CD4-positive, alpha-beta T cell treated with Interleukin-1 beta for 1 hour (primary cell): Measurements from ENCODE around the gene KRT9.
"Not testable (repeated sequence)": the region's sequence is repeated elsewhere in the genome, so short reads cannot be mapped to it uniquely, and the experiment has no call there.

Experiments used
- DNase-seq, 2 donors: peaks; one replicate each; pipeline ENCODE4 v3.0.0-alpha.2; 2020 to 2022

Gene KRT9

GRCh38 chr17:41571561-41572434 lies at the start of gene KRT9:
KRT9 (minus strand) TSS chr17:41572059; CDS start chr17:41571992, 67 bp downstream.
- no peak for DNase-seq

- not testable (repeated sequence) for DNase-seq
These were observed 49.6 kb upstream of the KRT9 start for GRCh38 chr17:41621435-41621817.

- no peak for DNase-seq
These were observed 49.0 kb upstream of the KRT9 start for GRCh38 chr17:41620583-41621434.

GRCh38 chr17:41619927-41620582 lies 48.2 kb upstream of the KRT9 start:
- DNase-seq = not testable (repeated sequence)

- DNase-seq = no peak
These were observed 47.4 kb upstream of the KRT9 start for GRCh38 chr17:41619036-41619926.

- DNase-seq = no peak
These were observed 46.6 kb upstream of the KRT9 start for GRCh38 chr17:41618341-41619035.

- DNase-seq = no peak
These were observed 45.8 kb upstream of the KRT9 start for GRCh38 chr17:41617698-41618097.

- DNase-seq = no peak
These were observed 45.3 kb upstream of the KRT9 start for GRCh38 chr17:41617136-41617535.

- DNase-seq = not testable (repeated sequence)
These were observed 44.6 kb upstream of the KRT9 start for GRCh38 chr17:41616486-41616885.

- no peak for DNase-seq
These were observed 43.6 kb upstream of the KRT9 start for GRCh38 chr17:41615454-41615853.

- not testable (repeated sequence) for DNase-seq
These were observed 42.9 kb upstream of the KRT9 start for GRCh38 chr17:41614767-41615166.

GRCh38 chr17:41614098-41614497 lies 42.2 kb upstream of the KRT9 start:
- DNase-seq = no peak

- no peak for DNase-seq
These were observed 41.6 kb upstream of the KRT9 start for GRCh38 chr17:41613277-41614082.

GRCh38 chr17:41612376-41613160 lies 40.7 kb upstream of the KRT9 start, which contains the start of gene KRT16:
KRT16 (minus strand) TSS chr17:41612767; CDS start chr17:41612688, 79 bp downstream.
- DNase-seq = not testable (repeated sequence)

- no peak for DNase-seq
These were observed 39.2 kb upstream of the KRT9 start for GRCh38 chr17:41610965-41611640.

- not testable (repeated sequence) for DNase-seq
These were observed 38.2 kb upstream of the KRT9 start for GRCh38 chr17:41610061-41610517.

- not testable (repeated sequence) for DNase-seq
These were observed 35.1 kb upstream of the KRT9 start for GRCh38 chr17:41606930-41607329.

- DNase-seq = no peak
These were observed 30.7 kb upstream of the KRT9 start for GRCh38 chr17:41602524-41602923.

- no peak for DNase-seq
These were observed 28.5 kb upstream of the KRT9 start for GRCh38 chr17:41600318-41600717.
